ENCODE results near the gene COX11.

DNA sequence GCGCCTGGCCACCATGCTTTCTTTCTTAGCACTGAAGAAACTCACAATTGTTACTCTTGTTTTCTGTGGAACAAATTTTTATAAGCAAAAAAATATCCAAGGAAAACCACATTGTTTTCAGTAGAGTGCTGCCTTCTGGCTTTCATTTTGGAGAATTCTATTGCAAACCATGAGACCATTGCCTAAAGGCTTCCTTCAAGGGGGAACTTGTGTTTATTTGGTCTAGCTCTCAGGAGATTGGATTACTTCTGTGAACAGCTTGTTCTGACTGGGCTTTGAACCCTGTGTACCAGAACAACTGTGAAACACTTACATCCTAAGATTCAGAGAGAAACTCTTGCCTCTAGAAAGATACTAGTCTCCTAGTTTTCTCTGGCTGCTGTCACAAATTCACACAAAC lies 35.7 kb downstream of the COX11 start:
- TF ChIP-seq FOXM1 (IDR thresholded peaks at IDR 0.05; ENCODE audit: borderline replicate concordance) (no peak), FOXK2 (IDR thresholded peaks at IDR 0.05) (no peak), TARDBP (IDR thresholded peaks at IDR 0.05) (no peak), LEF1 (IDR thresholded peaks at IDR 0.05; ENCODE audit: borderline replicate concordance) (no peak), ARNT (IDR thresholded peaks at IDR 0.05) (no peak), SUZ12 (IDR thresholded peaks at IDR 0.05) (no peak), BHLHE40 (IDR thresholded peaks at IDR 0.05; ENCODE audit: borderline replicate concordance) (no peak)

All from HEK293T (cell line).